IMR-90 (cell line): ENCODE measurements around the gene LIN7B.

Experiments
- CTCF ChIP-seq: conservative IDR thresholded peaks from 2 replicates; pipeline ENCODE4 v1.5.1; 2012; ENCODE audit warnings: mild to moderate bottlenecking, low read depth, low read length, improper control_type of control experiment
- RFX5 ChIP-seq: IDR thresholded peaks from 2 replicates; pipeline ENCODE4 v1.8.0; 2012; ENCODE audit warnings: low read depth, mild to moderate bottlenecking, low read length, moderate library complexity

- no peak for TF ChIP-seq CTCF
- TF ChIP-seq RFX5 = no peak
Observed at GRCh38 chr19:49080392-49080791, 33.8 kb upstream of the LIN7B start.
